Kidney (tissue), 14 donors: ENCODE results near the gene EHHADH. TPM values are rescaled to one million over a fixed set of nuclear protein-coding genes. Genes with fewer than 3 reads are reported as not detected.

Source experiments
- DNase-seq, 5 donors: peaks; one replicate each; pipeline ENCODE4 v3.0.0-alpha.2; 2013 to 2020
- FAIRE-seq: peaks from 2 replicates; lab custom pipeline; 2012; peaks lifted over from hg19 to GRCh38; lab: Jason Lieb, UNC
- H3K27ac ChIP-seq, 2 donors: one replicate each; pipeline ENCODE4 v1.7.0; 2013; ENCODE audit warnings: low read depth in 2 of 2, low read length in 2 of 2, inconsistent platforms in 1 of 2
- H3K27me3 ChIP-seq: one replicate; pipeline ENCODE4 v1.7.1; 2013; ENCODE audit warnings: low read length, inconsistent platforms; ENCODE audit not compliant: control insufficient read depth, insufficient read depth
- H3K36me3 ChIP-seq, 3 donors: one replicate each; pipeline versions ENCODE4 v1.7.0 to v1.7.1; 2013; ENCODE audit warnings: low read length in 3 of 3, control low read depth in 1 of 3, inconsistent platforms in 1 of 3; ENCODE audit not compliant: insufficient read depth in 3 of 3, control insufficient read depth in 2 of 3
- H3K4me1 ChIP-seq, 3 donors: one replicate each; pipeline versions ENCODE4 v1.7.0 to v1.7.1; 2013; ENCODE audit warnings: low read length in 3 of 3, inconsistent platforms in 1 of 3, low read depth in 1 of 3; ENCODE audit not compliant: control insufficient read depth in 2 of 3, insufficient read depth in 2 of 3
- H3K4me3 ChIP-seq, 3 donors: one replicate each; pipeline versions ENCODE4 v1.7.0 to v1.8.1; 2013; ENCODE audit warnings: low read length in 3 of 3, control low read depth in 1 of 3, inconsistent platforms in 1 of 3
- H3K9ac ChIP-seq, 3 donors: one replicate each; pipeline versions ENCODE4 v1.7.0 to v1.7.1; 2013; ENCODE audit warnings: low read length in 3 of 3, control low read depth in 1 of 3, inconsistent platforms in 1 of 3
- H3K9me3 ChIP-seq, 3 donors: one replicate each; pipeline versions ENCODE4 v1.7.0 to v1.7.1; 2013; ENCODE audit warnings: low read length in 3 of 3, control low read depth in 1 of 3, inconsistent platforms in 1 of 3; ENCODE audit not compliant: control insufficient read depth in 2 of 3, insufficient read depth in 1 of 3
- CTCF ChIP-seq: IDR thresholded peaks from 3 replicates; pipeline ENCODE4 v1.5.1; 2012; ENCODE audit warnings: mild to moderate bottlenecking, moderate library complexity, borderline replicate concordance; ENCODE audit not compliant: insufficient read depth; ENCODE audit errors: extremely low read depth
- intact Hi-C: fragments of 100-400 bp; cut with DNase I; formaldehyde crosslinking; loops from one replicate; pipeline ENCODE4 v1.11.1; 2022
- polyA plus RNA-seq: library from polyadenylated mRNA; stranded (reverse); fragments of 350-450 nt; fragmentation: Illumina TruSeq; extraction: RNeasy Lipid Tissue Mini Kit (QIAGEN cat#74804); gene quantifications from one replicate; pipeline ENCODE4 v1.2.3, GENCODE V29; 2014; ENCODE audit warnings: low read depth, low replicate concordance; ENCODE audit not compliant: insufficient read depth
- total RNA-seq: library from RNA; stranded (reverse); fragmentation: NEBNext Ultra II Directional; extraction: Animal tissue kit (Norgen Biotek cat#: 25700); gene quantifications from one replicate; pipeline ENCODE4 v1.2.1, GENCODE V29; 2021
- donor health status: control.
- donor health status: control.
- donor health status: control.
- donor health status: control.
- donor health status: control.
- donor health status: DM: yes; HTN: yes; CAD: no.
- donor health status: Normal renal cell carcinoma (clear cell type).

The EHHADH gene
- total and polyA plus RNA-seq, 2 donors from 2014 or later: 27.9 to 60.9 TPM

- no peak for DNase-seq
- intact Hi-C loops: no loop called here
- Histone ChIP-seq H3K27ac (no peak overlapping the region), H3K9ac (no peak overlapping the region), H3K36me3 (peaks cover 0 to 4% (median 0%) of the 10 kb centered on the region in 3 donors), H3K9me3 (no peaks in the 10 kb centered on the region), H3K4me1 (no peaks in the 10 kb centered on the region), H3K27me3 (no peaks in the 10 kb centered on the region), H3K4me3 (no peak overlapping the region)
- no peak for FAIRE-seq
- no peak for TF ChIP-seq CTCF
Observed at GRCh38 chr3:185210621-185211142, 43.2 kb downstream of the EHHADH start.

GRCh38 chr3:185208823-185209222 is 45.0 kb downstream of the EHHADH start:
- intact Hi-C loops: no loop called here
- H3K4me1 ChIP-seq: no peaks in the 10 kb centered on the region
- no peaks in the 10 kb centered on the region for H3K9me3 ChIP-seq
- no peak overlapping the region for H3K27ac ChIP-seq
- no peaks in the 10 kb centered on the region for H3K27me3 ChIP-seq
- H3K9ac ChIP-seq: no peak overlapping the region
- no peak overlapping the region for H3K4me3 ChIP-seq
- peak in 2 of 5 donors; percentile 28 to 46 for DNase-seq
- TF ChIP-seq CTCF: no peak
- no peak for FAIRE-seq
- H3K36me3 ChIP-seq: peaks cover 2 to 8% (median 6%) of the 10 kb centered on the region in 3 donors

- Histone ChIP-seq H3K27ac (no peak overlapping the region), H3K36me3 (peaks cover 2 to 8% (median 6%) of the 10 kb centered on the region in 3 donors), H3K9ac (no peak overlapping the region), H3K9me3 (no peaks in the 10 kb centered on the region), H3K27me3 (no peaks in the 10 kb centered on the region), H3K4me3 (no peak overlapping the region), H3K4me1 (no peaks in the 10 kb centered on the region)
- intact Hi-C loops: no loop called here
- FAIRE-seq (no peak), DNase-seq (peak in 4 of 5 donors; percentile 43 to 53 (median 48))
- TF ChIP-seq CTCF: no peak
Observed at GRCh38 chr3:185207931-185208746, 45.7 kb downstream of the EHHADH start.
